IMR-90 (cell line): Measurements from ENCODE around the gene AKT3. TPM values are rescaled to one million over a fixed set of nuclear protein-coding genes. Genes with fewer than 3 reads are reported as not detected.

ENCODE experiments used
- ATAC-seq: fragments of 200-7000 bp; cut with Tn5 transposase; 2 replicates; pipeline ENCODE4 v1.9.1; 2020; ENCODE audit warnings: low read depth, mild to moderate bottlenecking, moderate library complexity
- BruUV-seq: library from RNA; stranded (reverse); fragments of 400-500 nt; replicated peaks from 2 replicates; lab custom pipeline; 2021; lab: Mats Ljungman, UMichigan
- CTCF ChIA-PET: fragments of 300-600 bp; formaldehyde crosslinking; extraction: SDS; loops from one replicate; lab custom pipeline; 2021; ENCODE audit warnings: antibody characterized with exemption; lab: Yijun Ruan, JAX
- POLR2A ChIA-PET: fragments of 300-600 bp; sonication (Branson Sonifier 250); formaldehyde crosslinking; loops from one replicate; lab custom pipeline; 2022; ENCODE audit warnings: antibody characterized with exemption; ENCODE audit not compliant: unreplicated experiment; lab: Charles Lee
- DNase-seq: peaks from one replicate; pipeline ENCODE4 v3.0.0; 2013
- H2AFZ ChIP-seq: replicated peaks from 2 replicates; pipeline ENCODE3; 2013; ENCODE audit warnings: low read length, mild to moderate bottlenecking; ENCODE audit not compliant: poor library complexity
- H2AK5ac ChIP-seq: 2 replicates; pipeline ENCODE4 v1.6.1; 2013; ENCODE audit warnings: low read depth, low read length, inconsistent platforms
- H2AK9ac ChIP-seq: replicated peaks from 2 replicates; pipeline ENCODE3; 2013; ENCODE audit warnings: mild to moderate bottlenecking, low read depth, low read length, moderate library complexity; ENCODE audit not compliant: poor library complexity
- H2BK120ac ChIP-seq: 2 replicates; pipeline ENCODE4 v1.6.1; 2013; ENCODE audit warnings: low read depth, low read length, inconsistent platforms
- H2BK15ac ChIP-seq: 3 replicates; pipeline ENCODE4 v1.6.1; 2013; ENCODE audit warnings: low read depth, low read length, inconsistent platforms
- H2BK20ac ChIP-seq: 2 replicates; pipeline ENCODE4 v1.6.1; 2013; ENCODE audit warnings: low read depth, mild to moderate bottlenecking, inconsistent platforms, low read length, moderate library complexity
- H2BK5ac ChIP-seq: 2 replicates; pipeline ENCODE4 v1.6.1; 2013; ENCODE audit warnings: mild to moderate bottlenecking, low read depth, low read length, inconsistent platforms; ENCODE audit not compliant: poor library complexity, severe bottlenecking
- H3K14ac ChIP-seq: replicated peaks from 2 replicates; pipeline ENCODE4 v1.6.1; 2013; ENCODE audit warnings: low read depth, low read length, inconsistent platforms
- H3K18ac ChIP-seq: 2 replicates; pipeline ENCODE4 v1.6.1; 2013; ENCODE audit warnings: low read depth, low read length, control low read depth
- H3K23ac ChIP-seq: 2 replicates; pipeline ENCODE4 v1.6.1; 2013; ENCODE audit warnings: low read depth, low read length, inconsistent platforms
- H3K27ac ChIP-seq: 2 replicates; pipeline ENCODE4 v1.5.1; 2013; ENCODE audit warnings: mild to moderate bottlenecking, control low read depth, low read length; ENCODE audit not compliant: insufficient read depth
- H3K27me3 ChIP-seq: 2 replicates; pipeline ENCODE4 v1.6.1; 2013; ENCODE audit warnings: low read length; ENCODE audit not compliant: control insufficient read depth, insufficient read depth
- H3K36me3 ChIP-seq: 2 replicates; pipeline ENCODE4 v1.6.1; 2013; ENCODE audit warnings: low read length, mixed read lengths; ENCODE audit not compliant: control insufficient read depth, insufficient read depth
- H3K4ac ChIP-seq: 2 replicates; pipeline ENCODE4 v1.6.1; 2013; ENCODE audit warnings: low read depth, low read length, inconsistent platforms
- H3K4me1 ChIP-seq: 2 replicates; pipeline ENCODE4 v1.6.1; 2013; ENCODE audit warnings: low read length, mixed read lengths; ENCODE audit not compliant: control insufficient read depth, insufficient read depth
- H3K4me2 ChIP-seq: 2 replicates; pipeline ENCODE4 v1.6.1; 2013; ENCODE audit warnings: low read depth, mild to moderate bottlenecking, control low read depth, low read length, moderate library complexity
- H3K4me3 ChIP-seq: 2 replicates; pipeline ENCODE4 v1.5.1; 2013; ENCODE audit warnings: low read depth, mild to moderate bottlenecking, control low read depth, low read length, moderate library complexity; ENCODE audit not compliant: insufficient read depth
- H3K56ac ChIP-seq: 2 replicates; pipeline ENCODE4 v1.6.1; 2013; ENCODE audit warnings: low read length, inconsistent platforms; ENCODE audit not compliant: insufficient read depth; ENCODE audit errors: extremely low read depth
- H3K79me1 ChIP-seq, 2 experiments: 2 replicates each; pipeline ENCODE4 v1.6.1; 2013; ENCODE audit warnings: low read length in 2 of 2, inconsistent platforms in 1 of 2, low read depth in 1 of 2
- H3K9ac ChIP-seq: 2 replicates; pipeline ENCODE4 v1.6.1; 2013; ENCODE audit warnings: low read depth, low read length, control low read depth
- H3K9me1 ChIP-seq: 2 replicates; pipeline ENCODE4 v1.6.1; 2013; ENCODE audit warnings: low read length, inconsistent platforms; ENCODE audit not compliant: insufficient read depth
- H3K9me3 ChIP-seq: 2 replicates; pipeline ENCODE4 v1.6.1; 2013; ENCODE audit warnings: low read length; ENCODE audit not compliant: control insufficient read depth, insufficient read depth
- H4K20me1 ChIP-seq: 2 replicates; pipeline ENCODE4 v1.6.1; 2013; ENCODE audit warnings: low read length, inconsistent platforms; ENCODE audit not compliant: insufficient read depth
- H4K5ac ChIP-seq: 2 replicates; pipeline ENCODE4 v1.6.1; 2013; ENCODE audit warnings: mild to moderate bottlenecking, low read depth, low read length, control low read depth
- H4K8ac ChIP-seq, 2 experiments: 2 replicates each; pipeline ENCODE4 v1.6.1; 2013; ENCODE audit warnings: low read depth in 2 of 2, low read length in 2 of 2, control low read depth in 1 of 2, inconsistent platforms in 1 of 2
- H4K91ac ChIP-seq: 2 replicates; pipeline ENCODE4 v1.6.1; 2013; ENCODE audit warnings: low read depth, low read length, inconsistent platforms; ENCODE audit not compliant: insufficient read depth
- BHLHE40 ChIP-seq: fragments of 150-350 bp; IDR thresholded peaks from 2 replicates; pipeline ENCODE4 v1.6.1; 2016; ENCODE audit warnings: mild to moderate bottlenecking, low read depth, low read length
- CEBPB ChIP-seq: IDR thresholded peaks from 2 replicates; pipeline ENCODE4 v1.6.1; 2012; ENCODE audit warnings: low read depth, low read length, improper control_type of control experiment
- CHD1 ChIP-seq: IDR thresholded peaks from 2 replicates; pipeline ENCODE4 v1.6.1; 2012; ENCODE audit warnings: low read depth, low read length, improper control_type of control experiment
- CTCF ChIP-seq: conservative IDR thresholded peaks from 2 replicates; pipeline ENCODE4 v1.5.1; 2012; ENCODE audit warnings: mild to moderate bottlenecking, low read depth, low read length, improper control_type of control experiment
- FOS ChIP-seq: fragments of 150-350 bp; IDR thresholded peaks from 2 replicates; pipeline ENCODE4 v1.6.1; 2016; ENCODE audit warnings: low read depth, low read length
- MAFK ChIP-seq: IDR thresholded peaks from 2 replicates; pipeline ENCODE4 v1.6.1; 2012; ENCODE audit warnings: low read depth, low read length, improper control_type of control experiment
- MAZ ChIP-seq: IDR thresholded peaks from 2 replicates; pipeline ENCODE4 v1.6.1; 2012; ENCODE audit warnings: low read depth, mild to moderate bottlenecking, low read length, improper control_type of control experiment, moderate library complexity, borderline replicate concordance
- MXI1 ChIP-seq: IDR thresholded peaks from 2 replicates; pipeline ENCODE4 v1.6.1; 2012; ENCODE audit warnings: low read depth, mild to moderate bottlenecking, low read length, moderate library complexity, borderline replicate concordance
- NFE2L2 ChIP-seq: fragments of 150-350 bp; IDR thresholded peaks from 2 replicates; pipeline ENCODE4 v1.6.1; 2016; ENCODE audit warnings: low read depth, mild to moderate bottlenecking, low read length
- POLR2A ChIP-seq: IDR thresholded peaks from 2 replicates; pipeline ENCODE4 v1.6.1; 2012; ENCODE audit warnings: mild to moderate bottlenecking, low read depth, low read length
- RAD21 ChIP-seq: IDR thresholded peaks from 2 replicates; pipeline ENCODE4 v1.6.1; 2012; ENCODE audit warnings: low read length, improper control_type of control experiment
- RCOR1 ChIP-seq: IDR thresholded peaks from 2 replicates; pipeline ENCODE4 v1.6.1; 2012; ENCODE audit warnings: mild to moderate bottlenecking, low read length, improper control_type of control experiment; ENCODE audit not compliant: insufficient replicate concordance
- RFX5 ChIP-seq: IDR thresholded peaks from 2 replicates; pipeline ENCODE4 v1.8.0; 2012; ENCODE audit warnings: low read depth, mild to moderate bottlenecking, low read length, moderate library complexity
- SMC3 ChIP-seq: fragments of 150-350 bp; IDR thresholded peaks from 2 replicates; pipeline ENCODE4 v1.6.1; 2016; ENCODE audit warnings: low read depth, mild to moderate bottlenecking, antibody characterized with exemption, low read length, moderate library complexity
- WGBS, 2 experiments: methylation state at CpG; one replicate each; pipeline versions ENCODE4 v1.1.5 to v1.1.7; 2013; ENCODE audit warnings: missing lambda C conversion rate in 2 of 2; ENCODE audit not compliant: insufficient read length in 1 of 2; ENCODE audit errors: extremely low coverage in 2 of 2; 5-methylcytosine and 5-hydroxymethylcytosine counted together
- dilution Hi-C: fragments of 300-500 bp; cut with HindIII; formaldehyde crosslinking; loops from one replicate; pipeline ENCODE4 v1.14.3; 2018; ENCODE audit warnings: low sequenced_read_pairs; ENCODE audit not compliant: unreplicated experiment
- in situ Hi-C: fragments of 300-500 bp; cut with MboI; formaldehyde crosslinking; loops from 3 replicates; pipeline ENCODE4 v1.14.3; 2019; ENCODE audit warnings: low sequenced_read_pairs, inconsistent platforms, mixed read lengths
- intact Hi-C: fragments of 100-400 bp; cut with micrococcal nuclease; formaldehyde crosslinking; loops from 2 replicates; pipeline ENCODE4 v1.10.0; 2022
- polyA plus RNA-seq, 3 experiments: library from polyadenylated mRNA; depleted of rRNA; stranded (reverse); fragments of >200 nt; gene quantifications; 2 replicates each; pipeline ENCODE4 v1.2.3, GENCODE V29; 2012; ENCODE audit warnings: low replicate concordance in 1 of 3
- total RNA-seq: library from RNA; depleted of rRNA; stranded (reverse); fragments of >200 nt; gene quantifications from 2 replicates; pipeline ENCODE4 v1.2.3, GENCODE V29; 2012
- TF ChIP-seq, protein P1 (sequence below): fragments of 150-350 bp; IDR thresholded peaks from 2 replicates; pipeline ENCODE4 v1.6.1; 2017; ENCODE audit warnings: mild to moderate bottlenecking, antibody characterized with exemption, low read length, low read depth
- TF ChIP-seq, protein P2 (sequence below): fragments of 150-350 bp; IDR thresholded peaks from 2 replicates; pipeline ENCODE4 v1.6.1; 2016; ENCODE audit warnings: low read depth, mild to moderate bottlenecking, low read length, moderate library complexity, borderline replicate concordance

The AKT3 gene
- total and polyA plus RNA-seq, 2 of the 4 experiments (the other 2 are of a cell fraction) = 15.2 to 19.4 TPM

- Histone ChIP-seq H3K9me3 (no peaks in the 10 kb centered on the region), H2BK20ac (no peak overlapping the region), H2BK5ac (no peak overlapping the region), H3K9me1 (peaks cover 4% of the 10 kb centered on the region; the same call in 1 of the 2 replicates), H3K14ac (0 out of 2 replicates have a peak overlapping the region, but pooled peaks have one; percentile 15), H4K91ac (no peak overlapping the region), H2AK9ac (no peak overlapping the region), H4K8ac (no peak overlapping the region), H3K79me1 (peaks cover 17 to 25% of the 10 kb centered on the region in 2 experiments), H3K4me2 (no peak overlapping the region), H3K36me3 (peaks cover 3% of the 10 kb centered on the region; the same call in 1 of the 2 replicates), H3K56ac (no peak overlapping the region), H3K4ac (no peak overlapping the region), H3K4me3 (no peak overlapping the region), H3K23ac (no peak overlapping the region), H2BK120ac (no peak overlapping the region), H2AK5ac (no peak overlapping the region), H3K9ac (no peak overlapping the region), H4K20me1 (no peaks in the 10 kb centered on the region), H2AFZ (no peak overlapping the region), H3K4me1 (0 out of 2 replicates have a peak, but pooled peaks cover 2% of the 10 kb centered on the region), H4K5ac (no peak overlapping the region), H3K18ac (no peak overlapping the region), H2BK15ac (no peak overlapping the region), H3K27ac (no peak overlapping the region), H3K27me3 (no peaks in the 10 kb centered on the region)
- TF ChIP-seq BHLHE40 (no peak), CEBPB (no peak), CHD1 (no peak), MXI1 (no peak), POLR2A (no peak), RAD21 (no peak), SMC3 (no peak), RCOR1 (no peak), MAFK (no peak), MAZ (no peak), FOS (no peak), NFE2L2 (no peak), CTCF (no peak), RFX5 (no peak)
- TF ChIP-seq, protein P1, sequence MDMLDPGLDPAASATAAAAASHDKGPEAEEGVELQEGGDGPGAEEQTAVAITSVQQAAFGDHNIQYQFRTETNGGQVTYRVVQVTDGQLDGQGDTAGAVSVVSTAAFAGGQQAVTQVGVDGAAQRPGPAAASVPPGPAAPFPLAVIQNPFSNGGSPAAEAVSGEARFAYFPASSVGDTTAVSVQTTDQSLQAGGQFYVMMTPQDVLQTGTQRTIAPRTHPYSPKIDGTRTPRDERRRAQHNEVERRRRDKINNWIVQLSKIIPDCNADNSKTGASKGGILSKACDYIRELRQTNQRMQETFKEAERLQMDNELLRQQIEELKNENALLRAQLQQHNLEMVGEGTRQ = no peak
- TF ChIP-seq, protein P2, sequence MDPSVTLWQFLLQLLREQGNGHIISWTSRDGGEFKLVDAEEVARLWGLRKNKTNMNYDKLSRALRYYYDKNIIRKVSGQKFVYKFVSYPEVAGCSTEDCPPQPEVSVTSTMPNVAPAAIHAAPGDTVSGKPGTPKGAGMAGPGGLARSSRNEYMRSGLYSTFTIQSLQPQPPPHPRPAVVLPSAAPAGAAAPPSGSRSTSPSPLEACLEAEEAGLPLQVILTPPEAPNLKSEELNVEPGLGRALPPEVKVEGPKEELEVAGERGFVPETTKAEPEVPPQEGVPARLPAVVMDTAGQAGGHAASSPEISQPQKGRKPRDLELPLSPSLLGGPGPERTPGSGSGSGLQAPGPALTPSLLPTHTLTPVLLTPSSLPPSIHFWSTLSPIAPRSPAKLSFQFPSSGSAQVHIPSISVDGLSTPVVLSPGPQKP = no peak
- dilution Hi-C loops (no loop called here), intact Hi-C loops (loop anchor here (5.0 kb wide), 1 partner anchor 358 kb away; no protein-coding TSS in a partner anchor), in situ Hi-C loops (no loop called here)
- WGBS, 2 experiments = no CpG with 5 or more reads among the region's 4 CpGs
- no peak for DNase-seq
- no TSS peak for BruUV-seq
- ATAC-seq = no peak
- POLR2A ChIA-PET = interaction anchor here (0.6 kb wide), 1 partner anchor 278 kb away, joined by 3 read pairs; no protein-coding TSS in a partner anchor
- CTCF ChIA-PET = interaction anchor here (0.5 kb wide), 1 partner anchor 41 kb away, joined by 3 read pairs; no protein-coding TSS in a partner anchor
Measured at GRCh38 chr1:243705585-243705984, 144.5 kb downstream of the AKT3 start.
